OCI-M2 (cell line): ENCODE measurements around the gene PRRT1.
"Not testable (repeated sequence)": the region's sequence is repeated elsewhere in the genome, so short reads cannot be mapped to it uniquely, and the experiment has no call there.

Source experiments
- DNase-seq: peaks from one replicate; lab custom pipeline; 2025; ENCODE audit not compliant: unreplicated experiment; lab: John Stamatoyannopoulos, UW

Gene PRRT1

DNA sequence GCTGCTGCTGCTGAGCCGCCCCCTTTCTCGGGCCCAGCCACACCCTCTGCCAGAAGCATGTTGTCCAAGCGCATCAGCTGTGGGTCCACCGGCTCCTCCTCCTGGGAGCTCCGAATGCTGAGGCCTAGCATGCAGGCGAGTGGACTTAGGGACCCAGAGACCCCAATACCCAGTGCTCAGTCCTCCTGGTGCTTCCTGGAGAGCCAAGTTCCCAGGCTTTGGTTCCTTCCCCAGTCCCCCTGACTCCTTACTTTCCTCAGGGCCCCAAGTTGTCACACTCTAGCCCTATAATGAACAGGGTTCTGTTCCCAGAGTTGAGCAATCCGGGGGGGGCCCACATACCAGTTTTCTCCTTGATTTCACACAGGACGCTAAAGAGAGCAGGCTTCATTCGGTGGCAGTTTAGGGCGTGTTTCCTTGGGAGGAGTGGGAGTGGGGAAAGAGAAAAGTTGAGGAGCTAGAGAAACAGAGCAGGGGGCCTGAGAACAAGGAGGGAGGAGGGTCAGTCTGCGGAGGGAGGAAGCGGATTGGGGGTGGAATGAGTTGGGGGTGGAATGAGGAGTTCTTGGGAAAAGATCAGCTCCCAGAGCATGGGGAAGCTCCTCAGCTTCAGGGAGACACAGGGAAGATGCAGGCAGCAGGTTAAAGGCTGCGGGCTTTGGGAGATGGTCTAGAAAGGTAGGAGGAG is 36.8 kb upstream of the PRRT1 start:
- no peak for DNase-seq

DNA sequence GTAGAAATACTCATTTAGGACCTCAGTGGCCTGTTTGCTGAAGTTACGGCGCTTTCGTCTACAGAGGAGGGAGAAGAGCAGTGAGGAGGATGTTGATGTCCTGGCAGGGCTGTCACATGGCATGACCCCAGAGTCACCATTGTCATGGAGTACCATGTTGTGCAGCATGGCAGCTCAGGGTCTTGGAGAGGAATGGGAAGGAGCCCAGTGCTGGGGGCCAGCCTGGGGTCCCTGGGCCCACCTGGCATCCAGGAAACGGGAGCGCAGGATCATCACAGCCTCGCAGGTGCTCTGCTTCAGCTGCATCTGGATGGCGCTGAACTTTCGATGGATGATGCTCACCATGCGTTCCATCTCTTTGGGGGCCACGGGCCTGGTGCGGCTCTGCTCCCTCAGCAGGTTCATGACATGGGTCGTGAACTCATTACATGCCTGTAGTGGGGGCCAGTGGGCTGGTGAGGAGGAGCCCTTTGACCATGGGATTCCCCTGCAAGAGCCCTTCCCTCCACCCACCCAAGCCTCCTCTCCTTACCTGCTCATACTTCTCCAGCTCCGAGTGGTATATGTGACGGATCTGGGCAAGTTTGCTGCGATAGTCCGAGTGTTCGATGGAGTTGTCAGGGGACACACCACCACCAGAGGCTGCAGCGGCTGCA is 36.1 kb upstream of the PRRT1 start:
- DNase-seq, result not testable (repeated sequence)

DNA sequence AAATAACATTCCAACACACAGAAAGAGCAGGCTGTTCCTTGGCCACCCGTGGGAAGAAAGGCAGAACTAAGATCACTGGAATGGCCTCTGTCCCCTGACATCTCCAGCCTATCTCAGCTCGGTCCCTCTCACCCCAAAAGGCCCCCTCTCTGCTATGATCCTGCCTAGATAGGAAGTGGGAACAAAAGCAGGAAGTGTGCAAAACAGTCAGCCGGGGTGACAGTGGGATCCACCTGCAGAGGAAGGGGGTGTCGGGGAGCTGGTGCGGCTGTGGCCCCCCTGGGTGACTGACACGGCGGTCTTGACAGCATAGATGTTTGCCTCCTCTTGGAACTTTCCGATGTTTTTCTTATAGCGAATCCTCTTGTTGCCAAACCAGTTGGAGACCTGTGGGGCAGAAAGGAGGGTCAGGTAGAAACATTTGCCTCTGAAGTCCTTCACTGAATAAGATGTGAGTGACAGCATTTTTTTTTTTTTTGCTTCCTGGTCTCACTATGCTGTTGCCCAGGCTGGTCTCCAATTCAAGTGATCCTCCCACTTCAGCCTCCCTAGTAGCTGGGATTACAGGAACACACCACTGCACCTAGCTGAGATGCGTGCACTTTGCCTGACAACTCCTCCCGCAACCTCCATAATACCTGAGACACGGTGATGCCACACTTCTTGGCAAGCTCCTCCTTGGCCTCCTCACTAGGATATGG is 35.4 kb upstream of the PRRT1 start:
- no peak for DNase-seq

DNA sequence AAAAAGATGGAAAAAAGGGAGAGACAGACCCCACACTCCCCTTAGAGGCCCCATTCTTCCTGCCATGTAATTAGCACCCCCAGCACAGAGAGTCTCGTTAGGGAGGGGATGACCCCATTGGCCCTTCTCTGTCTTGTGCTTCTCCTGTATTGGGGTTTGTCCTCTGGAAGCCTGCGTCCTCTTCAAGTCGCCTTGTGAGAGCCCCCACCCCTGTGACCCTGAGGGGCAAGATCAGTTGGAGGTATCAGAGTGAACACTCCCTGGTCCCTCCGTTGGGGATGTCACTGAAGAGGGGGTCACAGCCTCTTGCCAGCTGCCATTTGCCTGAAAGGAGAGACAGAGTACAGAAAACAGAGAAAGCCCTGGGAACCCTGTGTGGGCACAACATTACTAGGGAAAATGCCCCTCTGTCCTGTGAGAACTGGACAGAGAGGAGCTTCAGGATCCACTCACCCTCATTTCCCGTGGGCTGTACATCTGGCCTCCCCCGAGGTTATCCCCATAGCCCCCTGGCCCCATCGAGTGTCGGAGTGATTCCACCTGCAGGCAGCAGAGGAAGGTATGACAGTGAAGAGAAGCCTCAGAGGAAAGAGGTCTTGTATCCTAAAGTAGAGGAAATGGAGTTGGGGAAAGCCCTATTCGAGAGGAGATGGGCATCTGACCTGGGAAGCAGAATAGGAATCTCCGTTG is 34.6 kb upstream of the PRRT1 start:
- not testable (repeated sequence) for DNase-seq

DNA sequence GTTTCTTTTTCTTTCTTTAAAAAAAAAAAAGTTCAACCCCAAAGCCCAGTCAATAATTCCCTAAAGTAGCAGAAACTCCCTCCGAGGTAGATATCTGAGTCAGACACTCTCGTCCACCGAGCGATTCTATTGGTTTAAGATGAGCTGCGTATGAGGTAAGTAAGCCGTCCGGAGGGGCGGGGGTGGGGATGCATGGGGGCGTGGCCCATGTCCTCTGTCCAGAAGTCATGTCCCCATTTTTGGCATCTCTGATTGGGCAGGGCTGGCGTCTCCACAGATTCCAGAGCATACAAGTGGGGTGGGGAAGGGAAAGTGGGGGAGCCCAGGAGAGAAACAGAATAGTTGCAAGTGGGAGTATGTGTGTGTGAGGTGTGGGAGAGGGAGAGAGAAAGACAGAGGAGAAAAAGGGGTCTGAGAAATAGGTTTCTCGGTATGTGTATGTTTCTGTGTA is 34.0 kb upstream of the PRRT1 start:
- not testable (repeated sequence) for DNase-seq

DNA sequence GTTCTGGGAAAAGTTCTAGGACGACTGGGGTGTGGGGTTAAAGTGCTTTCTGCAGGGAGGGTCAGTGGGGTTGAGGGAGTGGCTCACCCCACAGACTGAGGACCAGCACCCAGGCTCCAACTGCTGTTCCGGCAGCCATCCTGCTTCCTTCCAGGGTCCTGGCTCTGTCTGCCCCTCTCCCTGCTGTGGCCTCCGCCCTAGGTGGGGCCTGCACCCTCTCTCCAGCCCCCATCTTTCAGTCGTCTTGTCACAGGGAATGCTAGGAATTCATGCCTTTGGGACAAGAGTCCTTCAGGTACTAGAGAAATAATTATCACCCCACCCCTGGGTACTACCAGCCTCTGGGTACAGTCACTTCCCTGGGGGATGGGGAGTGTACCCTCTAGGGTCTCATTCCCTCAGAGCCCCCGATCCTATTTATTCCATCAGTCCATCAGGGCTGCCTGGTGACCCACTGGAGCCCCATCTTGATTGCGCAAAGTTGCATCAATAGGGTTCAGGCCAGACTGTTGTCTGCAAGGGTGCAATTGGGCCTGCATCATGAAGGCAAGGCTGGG is 32.4 kb upstream of the PRRT1 start, which contains the start of gene AGER:
TSS of gene AGER (minus strand) at position 170 of the 557 bp plus-strand sequence. CDS start at position 139, 31 bp downstream.
- no peak for DNase-seq

DNA sequence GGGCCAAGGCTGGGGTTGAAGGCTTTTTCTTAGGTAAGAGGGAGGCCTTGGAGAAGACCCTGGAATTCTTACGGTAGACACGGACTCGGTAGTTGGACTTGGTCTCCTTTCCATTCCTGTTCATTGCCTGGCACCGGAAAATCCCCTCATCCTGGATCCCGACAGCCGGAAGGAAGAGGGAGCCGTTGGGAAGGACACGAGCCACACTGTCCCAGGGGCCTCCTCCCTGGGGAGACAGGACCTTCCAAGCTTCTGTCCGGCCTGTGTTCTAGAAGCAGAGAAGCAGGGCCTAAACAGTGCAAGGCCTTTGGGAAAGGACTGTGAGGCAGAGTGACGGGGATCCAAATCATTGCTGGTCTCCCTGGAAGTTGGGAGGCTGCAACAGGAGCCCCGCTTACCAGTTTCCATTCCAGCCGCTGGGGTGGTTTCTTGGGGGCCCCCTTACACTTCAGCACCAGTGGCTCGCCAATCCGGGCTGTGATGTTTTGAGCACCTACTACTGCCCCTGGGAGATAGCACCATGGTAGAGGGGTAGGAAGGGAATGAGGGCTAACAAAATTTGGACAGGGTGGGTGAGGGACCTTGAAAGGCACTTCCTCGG is 31.8 kb upstream of the PRRT1 start:
- no peak for DNase-seq

DNA sequence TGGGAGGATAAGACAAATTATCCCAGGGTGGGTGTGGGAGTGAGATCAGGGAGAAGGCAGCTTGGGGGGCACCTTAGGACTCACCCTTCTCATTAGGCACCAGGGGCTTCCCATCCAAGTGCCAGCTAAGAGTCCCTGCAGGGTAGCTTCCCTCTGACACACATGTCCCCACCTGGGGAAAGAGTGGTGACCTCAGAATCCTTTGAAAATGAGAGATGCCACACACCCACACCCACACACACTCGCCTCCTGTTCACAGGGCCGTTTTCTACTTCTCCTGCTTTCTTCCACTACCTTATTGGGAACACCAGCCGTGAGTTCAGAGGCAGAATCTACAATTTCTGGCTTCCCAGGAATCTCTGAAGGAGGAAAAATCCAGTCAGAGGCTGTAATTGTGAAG is 31.3 kb upstream of the PRRT1 start:
- no peak for DNase-seq

DNA sequence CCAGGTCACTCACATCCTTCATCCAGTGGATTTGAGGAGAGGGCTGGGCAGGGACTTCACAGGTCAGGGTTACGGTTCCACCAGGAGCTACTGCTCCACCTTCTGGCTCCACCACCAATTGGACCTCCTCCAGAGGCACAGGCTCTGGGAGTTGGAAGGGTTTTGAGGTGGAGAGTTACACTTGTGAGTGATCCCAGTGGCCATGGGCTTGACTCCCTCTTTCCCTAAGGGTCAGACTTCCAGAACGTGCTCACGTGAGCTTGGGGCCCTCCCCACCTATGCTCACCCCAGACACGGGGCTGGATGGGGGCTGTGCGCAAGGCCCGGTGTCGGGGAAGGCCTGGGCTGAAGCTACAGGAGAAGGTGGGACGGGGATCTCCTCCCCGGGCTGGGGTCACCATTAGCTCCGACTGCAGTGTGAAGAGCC is 30.8 kb upstream of the PRRT1 start:
- DNase-seq, result no peak

DNA sequence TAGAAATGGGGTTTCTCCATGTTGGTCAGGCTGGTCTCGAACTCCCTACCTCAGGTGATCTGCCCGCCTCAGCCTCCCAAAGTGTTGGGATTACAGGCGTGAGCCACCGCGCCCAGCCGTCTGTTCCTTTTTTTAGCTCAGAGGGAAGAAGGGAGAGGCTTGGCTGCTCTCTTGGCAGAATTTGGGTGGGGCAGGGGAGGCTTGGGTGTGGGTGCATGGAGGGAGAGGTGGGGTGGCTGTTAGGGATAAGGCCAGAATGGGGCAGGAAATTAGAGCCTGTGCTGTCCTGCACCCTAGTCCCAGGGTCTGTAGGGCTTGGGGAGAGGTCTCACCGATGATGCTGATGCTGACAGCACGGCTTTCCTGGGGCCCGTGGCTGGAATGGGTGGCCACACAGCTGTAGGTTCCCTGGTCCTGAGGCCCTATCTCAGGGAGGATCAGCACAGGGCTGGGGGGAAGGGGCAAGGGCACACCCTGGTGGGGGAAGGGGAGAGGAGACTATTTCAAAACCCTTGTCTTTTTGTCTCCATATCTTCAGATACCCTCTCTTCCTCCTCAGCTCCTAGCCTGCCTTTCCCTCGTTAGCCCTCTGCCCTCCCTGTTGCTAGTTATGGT is 30.3 kb upstream of the PRRT1 start:
- no peak for DNase-seq

DNA sequence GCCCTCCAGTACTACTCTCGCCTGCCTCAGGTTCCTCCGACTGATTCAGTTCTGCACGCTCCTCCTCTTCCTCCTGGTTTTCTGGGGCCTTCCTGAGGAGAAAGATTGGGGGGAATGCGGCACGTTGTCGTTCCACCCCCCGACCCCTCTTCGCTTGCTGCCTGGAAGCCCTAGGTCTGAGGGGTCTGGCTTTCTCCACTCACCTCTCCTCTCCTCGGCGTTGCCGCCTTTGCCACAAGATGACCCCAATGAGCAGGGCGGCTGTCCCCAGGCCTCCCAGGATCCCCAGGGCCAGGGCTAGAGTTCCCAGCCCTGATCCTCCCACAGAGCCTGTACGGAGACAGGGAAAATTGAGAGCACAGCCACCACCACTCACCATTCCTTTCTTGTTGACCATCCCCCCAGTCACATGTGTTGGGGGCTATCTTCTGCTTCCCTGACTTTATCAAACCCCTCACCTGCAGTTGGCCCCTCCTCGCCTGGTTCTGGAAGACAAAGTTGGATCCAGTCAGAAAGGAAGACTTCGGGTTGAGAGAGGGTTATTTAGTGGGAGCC is 29.5 kb upstream of the PRRT1 start:
- no peak for DNase-seq

DNA sequence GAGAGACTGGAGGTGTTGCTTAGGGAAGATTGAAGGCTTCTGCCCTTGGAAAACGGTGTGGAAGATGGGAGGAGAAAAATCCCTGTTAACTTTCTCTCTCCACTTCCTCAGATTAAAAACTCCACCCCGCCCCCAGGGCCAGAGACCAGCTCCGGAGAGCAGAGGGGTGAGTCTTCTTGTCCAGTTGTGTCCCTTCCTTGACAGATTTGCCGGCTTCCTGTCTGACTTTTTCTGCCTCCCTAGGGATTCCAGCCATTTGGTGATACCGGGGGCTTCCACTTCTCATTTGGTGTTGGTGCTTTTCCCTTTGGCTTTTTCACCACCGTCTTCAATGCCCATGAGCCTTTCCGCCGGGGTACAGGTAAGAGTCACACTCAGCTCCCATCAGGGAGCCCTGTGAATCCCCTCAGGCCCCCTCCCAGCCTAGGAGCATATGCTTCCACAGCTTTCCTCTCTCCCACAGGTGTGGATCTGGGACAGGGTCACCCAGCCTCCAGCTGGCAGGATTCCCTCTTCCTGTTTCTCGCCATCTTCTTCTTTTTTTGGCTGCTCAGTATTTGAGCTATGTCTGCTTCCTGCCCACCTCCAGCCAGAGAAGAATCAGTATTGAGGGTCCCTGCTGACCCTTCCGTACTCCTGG is 28.1 kb upstream of the PRRT1 start:
- no peak for DNase-seq

DNA sequence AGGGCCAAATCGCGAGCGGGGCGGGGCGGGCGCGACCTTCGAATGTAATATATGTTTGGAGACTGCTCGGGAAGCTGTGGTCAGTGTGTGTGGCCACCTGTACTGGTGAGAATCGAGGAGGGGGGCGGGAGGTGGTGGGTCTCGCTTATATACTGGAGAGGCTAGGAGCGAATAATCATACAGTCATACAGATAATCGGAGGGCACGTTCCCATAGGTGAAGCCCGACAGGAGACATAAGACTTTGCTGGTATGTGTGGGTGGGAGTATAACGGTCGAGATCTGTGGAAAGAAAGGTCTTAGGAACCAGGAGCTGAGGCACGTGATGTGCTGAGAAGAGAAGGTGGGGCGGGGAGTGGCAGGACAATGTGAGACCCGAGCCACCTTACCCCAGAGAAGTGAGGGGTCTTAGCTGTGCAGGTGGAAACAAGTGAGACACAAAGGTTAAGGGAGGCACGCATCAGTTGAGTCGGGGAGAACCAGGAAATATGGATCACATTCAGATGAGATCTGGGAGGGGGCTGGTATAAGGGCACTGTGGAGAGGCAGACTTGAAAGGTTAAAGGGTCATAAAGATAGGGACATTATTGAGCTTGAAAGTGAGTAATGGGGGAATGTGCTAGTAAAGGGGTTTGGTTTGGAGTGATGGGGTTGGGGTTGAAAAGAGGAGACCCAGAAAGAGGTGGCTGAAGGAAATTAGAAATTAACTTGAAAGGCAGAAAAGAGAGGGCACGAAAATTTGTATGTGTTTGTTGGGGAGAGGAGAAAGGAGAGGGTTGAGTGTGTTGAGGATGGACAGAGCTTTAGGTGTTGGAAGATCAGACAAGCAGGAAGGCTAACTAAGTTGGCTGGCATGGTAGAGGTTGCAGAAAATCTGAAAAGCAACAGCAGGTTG is 27.1 kb upstream of the PRRT1 start:
- DNase-seq, result no peak

DNA sequence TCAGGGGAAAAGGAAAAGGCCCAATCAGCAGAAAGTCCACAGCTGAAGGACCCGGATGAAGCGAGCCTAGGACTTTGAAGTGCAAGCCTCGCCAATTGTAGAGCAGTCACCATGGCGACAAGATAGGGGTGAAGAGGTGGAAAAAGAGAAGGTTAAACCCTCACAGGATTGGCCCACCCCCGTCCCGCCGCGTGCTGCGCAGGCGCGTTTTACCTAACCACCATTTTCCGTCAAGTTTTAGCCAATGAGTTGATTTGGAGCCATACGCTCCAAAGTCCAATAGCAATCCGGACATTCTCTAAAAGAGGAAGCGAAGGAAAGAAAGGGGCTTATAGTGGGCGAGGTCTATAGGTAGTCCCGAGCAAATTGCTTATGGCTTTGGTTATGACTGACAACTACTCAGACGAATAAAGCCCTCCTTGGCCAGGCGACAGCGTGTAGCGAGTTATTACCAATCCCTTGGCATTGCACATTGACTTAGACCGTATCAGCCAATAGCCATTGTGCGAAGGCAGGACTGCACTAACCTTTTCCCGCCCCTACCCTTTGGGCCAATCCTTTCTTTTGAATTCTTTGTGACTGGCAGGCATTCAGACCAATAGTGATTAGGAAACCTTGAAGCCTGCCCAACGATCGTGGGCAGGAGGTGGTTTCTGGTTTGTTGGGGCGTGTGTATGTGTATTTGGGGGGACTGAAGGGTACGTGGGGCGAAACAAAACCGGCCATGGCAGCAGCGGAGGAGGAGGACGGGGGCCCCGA is 26.2 kb upstream of the PRRT1 start, which contains the start of gene RNF5:
TSS of gene RNF5 (plus strand) at position 618 of the 759 bp plus-strand sequence. CDS start at position 725, 107 bp downstream.
- peak; percentile 99 for DNase-seq

DNA sequence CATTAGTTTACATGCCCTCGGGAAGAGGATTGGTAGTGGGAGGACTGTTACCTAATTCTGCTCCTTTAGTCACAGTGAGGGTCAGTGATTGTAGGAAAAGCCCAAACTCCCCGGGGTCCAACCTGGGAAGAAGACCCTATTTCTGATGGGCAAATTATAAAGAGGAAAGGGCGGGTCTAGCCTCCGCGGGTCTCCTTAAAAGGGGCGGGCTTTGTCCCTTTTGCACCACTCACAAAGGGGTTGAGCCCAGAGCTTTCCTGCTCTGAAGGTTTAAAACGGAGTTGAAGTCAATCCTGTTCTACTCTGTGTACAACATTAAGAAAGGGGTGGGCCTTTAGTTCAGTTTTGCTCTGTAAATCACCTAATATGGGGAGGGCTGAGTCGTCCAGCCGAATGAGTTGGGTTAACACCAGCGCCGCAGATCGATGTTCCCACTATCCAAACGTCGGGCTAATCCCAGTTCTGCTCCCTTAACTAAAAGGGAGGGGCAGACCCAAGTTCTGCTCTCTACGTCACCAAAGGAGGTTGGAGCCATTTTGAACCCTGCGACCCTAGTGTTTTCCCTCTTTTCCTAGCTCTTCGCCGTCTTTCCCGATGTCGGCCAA is 25.5 kb upstream of the PRRT1 start:
- DNase-seq, result no peak

DNA sequence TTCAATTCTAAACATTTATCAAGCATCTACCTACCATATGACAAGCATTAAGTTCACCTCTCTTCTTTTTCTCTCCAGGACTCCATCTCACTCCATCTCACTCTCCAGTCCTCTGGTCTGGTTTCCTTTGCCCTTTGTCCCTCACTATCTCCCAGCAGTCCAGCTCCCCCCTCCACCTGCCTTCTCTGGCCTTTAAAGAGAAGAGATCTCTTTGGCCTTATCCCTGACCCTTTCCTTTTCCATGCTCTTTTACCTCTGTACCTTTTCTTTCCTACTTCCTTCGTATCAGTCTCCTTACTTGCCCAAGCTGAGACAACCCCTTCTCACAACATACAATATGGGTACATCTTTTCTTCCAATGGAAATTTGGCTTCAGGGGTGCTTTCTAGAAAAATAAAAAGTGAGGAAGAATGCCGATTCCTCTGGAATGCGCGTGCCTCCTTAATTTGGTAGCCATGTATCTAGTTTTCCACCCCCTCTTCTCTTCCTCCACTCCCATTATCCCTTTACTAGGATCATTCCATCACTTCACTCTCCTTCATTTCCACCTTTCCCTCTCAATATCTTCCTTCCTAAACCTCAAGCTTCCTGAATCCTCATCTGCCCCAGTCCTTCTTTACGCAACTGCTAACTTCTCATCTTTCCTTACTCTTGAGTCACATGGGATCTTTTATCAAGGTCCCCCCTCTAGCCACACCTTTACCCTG is 24.9 kb upstream of the PRRT1 start:
- DNase-seq, result no peak
